Activated CD4-positive, CD25-positive, alpha-beta regulatory T cell treated with anti-CD3 and anti-CD28 coated beads, Interleukin-2, amount 50 U/mL, for 72 hours (primary cell): Measurements from ENCODE around the gene PFDN2.

Experiments
- DNase-seq: peaks from one replicate; pipeline ENCODE4 v3.0.0; 2021

The PFDN2 gene

DNA sequence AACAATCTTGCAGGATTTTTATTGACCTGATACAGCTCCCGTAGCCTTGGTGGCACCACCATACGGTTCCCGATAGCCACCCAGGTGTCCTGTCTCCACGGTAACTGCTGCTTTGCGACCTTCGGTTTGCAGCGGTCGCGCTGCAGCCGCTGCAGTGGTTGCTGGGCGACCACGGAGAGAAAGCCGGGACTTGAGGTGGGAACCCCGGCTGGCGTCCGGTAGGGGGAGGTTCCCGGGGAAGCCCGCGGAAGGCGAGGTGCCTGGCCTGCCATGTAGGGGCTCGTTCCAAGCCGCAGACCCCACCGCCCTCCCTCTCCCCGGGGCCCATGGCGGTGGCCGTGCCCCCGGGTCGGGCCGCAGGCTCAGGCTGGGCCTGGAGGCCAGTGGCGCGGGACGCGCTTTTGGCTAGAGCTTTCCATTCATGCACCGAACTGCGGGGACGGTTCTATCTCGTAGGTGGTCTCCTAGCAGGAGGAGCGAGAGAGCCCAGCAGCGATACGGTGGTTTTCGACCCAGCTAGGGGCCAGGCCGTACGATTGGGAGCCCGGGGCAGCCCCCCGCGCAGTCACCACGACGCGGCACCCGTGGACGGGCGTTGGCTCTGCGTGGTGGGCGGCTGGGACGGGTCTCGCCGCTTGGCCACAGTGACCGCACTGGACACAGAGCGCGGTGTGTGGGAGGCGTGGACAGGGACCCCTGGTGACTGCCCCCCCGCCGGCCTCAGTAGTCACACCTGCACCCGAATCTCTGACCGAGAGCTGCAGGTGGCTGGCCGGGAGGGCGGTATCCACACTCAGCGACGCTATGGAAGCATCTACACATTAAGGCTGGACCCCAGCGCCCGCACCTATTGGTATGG, 19.4 kb downstream of the PFDN2 start, which contains the start of gene KLHDC9:
KLHDC9 (plus strand) TSS at position 152 of the 859 bp plus-strand sequence; CDS start at position 327, 175 bp downstream.
- DNase-seq = peak; percentile 54

GRCh38 chr1:161096530-161096929, 21.3 kb downstream of the PFDN2 start:
- DNase-seq = no peak

DNA sequence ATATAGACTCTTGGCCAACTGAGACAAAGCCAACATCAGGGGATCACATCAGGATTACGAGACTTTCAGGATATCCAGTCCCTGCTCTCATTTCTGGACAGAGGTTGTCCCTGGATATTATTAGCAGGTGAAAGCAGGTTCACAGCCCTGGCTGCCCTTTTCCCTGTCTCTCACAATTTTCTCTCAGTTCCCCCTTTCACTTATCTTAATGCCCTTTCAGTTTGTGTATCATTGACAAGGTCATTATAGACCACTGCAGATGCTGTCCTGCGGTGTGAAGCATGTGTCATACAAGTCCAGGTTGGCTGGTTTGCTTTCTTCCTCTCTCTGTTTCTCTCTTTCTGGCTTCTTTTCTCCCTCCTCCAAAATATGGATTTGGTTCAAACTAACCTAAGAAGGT, 21.8 kb downstream of the PFDN2 start:
- DNase-seq = no peak

- DNase-seq = no peak
These were observed 22.6 kb downstream of the PFDN2 start for GRCh38 chr1:161095230-161095629.

GRCh38 chr1:161094481-161094880, 23.4 kb downstream of the PFDN2 start:
- no peak for DNase-seq

DNA sequence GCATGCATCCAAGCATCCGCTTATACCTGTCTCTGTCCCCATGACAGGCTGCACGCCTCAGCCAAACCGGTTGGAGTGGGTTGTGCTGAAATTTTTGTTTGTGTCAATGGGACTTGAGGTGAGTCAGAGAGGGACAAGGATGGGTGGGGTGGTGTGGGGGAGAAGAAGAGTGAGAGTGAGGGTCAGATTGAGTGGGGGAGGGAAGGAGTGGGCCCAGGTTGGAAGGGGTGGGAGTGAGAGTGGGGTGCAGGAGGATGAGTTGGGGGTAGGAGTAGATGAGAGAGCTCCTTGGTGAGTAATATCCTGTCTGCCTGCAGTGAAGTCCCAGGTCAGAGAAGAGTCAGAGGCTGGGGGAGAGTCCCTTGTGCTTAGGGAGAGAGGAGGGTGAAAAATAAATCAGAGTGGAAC, 25.2 kb downstream of the PFDN2 start:
- no peak for DNase-seq

GRCh38 chr1:161091796-161092507, 25.9 kb downstream of the PFDN2 start:
- no peak for DNase-seq

- DNase-seq = no peak
These were observed 26.7 kb downstream of the PFDN2 start for GRCh38 chr1:161091093-161091492.

DNA sequence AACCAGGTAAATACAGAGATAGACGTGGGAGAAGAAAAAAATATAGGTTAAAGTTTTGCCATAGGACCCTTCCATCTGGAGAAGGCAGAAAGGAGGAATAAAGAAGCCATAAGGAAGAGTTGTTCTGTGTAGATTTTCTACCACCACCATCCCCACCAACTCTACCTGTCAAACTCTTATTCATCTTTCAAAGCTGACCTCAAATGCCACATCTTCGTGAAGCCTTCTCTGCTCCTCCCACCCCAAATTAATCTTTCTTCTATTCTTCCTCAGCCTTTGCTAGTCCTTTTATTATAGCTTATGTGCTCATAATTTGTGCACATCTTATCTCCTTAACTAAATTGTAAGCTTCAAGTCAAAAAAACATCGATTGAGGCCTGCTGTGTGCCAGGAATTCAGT, 27.2 kb downstream of the PFDN2 start:
- DNase-seq = no peak

DNA sequence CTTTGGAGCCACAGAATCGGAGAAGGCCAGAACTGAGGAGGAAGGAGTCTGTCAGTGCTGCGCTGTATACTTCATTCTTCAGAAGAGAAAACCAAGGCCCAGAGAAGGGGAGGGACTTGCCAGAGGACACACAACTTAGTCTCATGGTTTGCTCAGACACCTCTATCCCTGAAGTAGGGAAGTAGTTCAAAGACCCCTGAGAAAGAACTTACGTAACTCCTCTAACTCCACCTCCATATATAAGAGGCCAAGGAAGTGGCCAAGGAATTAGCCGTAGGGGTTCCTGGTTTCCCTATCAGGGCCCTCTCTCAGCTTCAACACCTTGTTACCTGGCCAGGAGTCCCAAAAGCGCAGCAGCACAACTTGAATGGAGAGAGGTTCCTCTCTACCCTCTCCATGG, 27.9 kb downstream of the PFDN2 start:
- no peak for DNase-seq

GRCh38 chr1:161089251-161089924, 28.4 kb downstream of the PFDN2 start, which contains the start of gene NECTIN4:
TSS of gene NECTIN4 (minus strand) at chr1:161089558. CDS start at chr1:161089296, 262 bp downstream.
- no peak for DNase-seq

- DNase-seq = no peak
These were observed 29.2 kb downstream of the PFDN2 start for GRCh38 chr1:161088587-161089110.

- no peak for DNase-seq
These were observed 31.4 kb downstream of the PFDN2 start for GRCh38 chr1:161086457-161086856.

DNA sequence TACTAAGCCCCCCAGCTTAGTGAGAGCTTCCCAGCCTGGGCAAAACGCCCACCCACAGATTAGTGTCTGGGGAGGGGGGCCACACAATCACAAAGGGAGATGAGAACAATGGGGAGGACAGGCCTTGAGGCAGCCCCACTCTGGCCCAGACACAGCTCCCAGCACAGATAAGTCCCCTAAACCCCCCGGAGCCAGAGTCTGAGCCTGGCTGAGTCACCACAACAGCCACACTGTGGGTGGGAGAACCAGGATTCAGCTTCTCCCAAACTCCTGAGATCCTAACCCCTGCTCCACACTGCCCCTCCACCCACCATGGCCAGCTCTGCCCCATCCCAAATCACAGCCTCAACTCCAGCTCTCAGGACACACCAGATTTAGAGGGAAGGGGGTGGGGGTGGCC, 32.7 kb downstream of the PFDN2 start:
- DNase-seq = no peak

DNA sequence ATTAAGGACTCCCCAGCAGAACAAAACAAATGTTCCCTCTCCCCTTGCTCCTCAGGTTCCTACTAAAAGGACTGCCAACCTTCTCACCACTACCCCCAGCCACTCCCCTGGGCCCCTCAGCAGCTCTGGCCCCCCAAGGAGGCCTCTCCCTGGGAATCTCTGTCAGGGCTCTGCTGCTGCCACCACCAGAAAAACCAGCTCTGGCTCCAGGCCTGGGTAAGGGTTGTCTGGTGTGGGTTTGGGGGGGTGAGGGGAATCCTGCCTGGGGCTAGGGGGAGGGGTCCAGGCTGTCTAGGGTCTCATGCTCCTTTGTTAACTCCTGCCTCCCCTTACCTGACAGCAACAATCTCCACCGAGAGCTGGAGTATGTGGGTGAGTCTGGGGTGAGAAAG, 33.2 kb downstream of the PFDN2 start:
- DNase-seq = no peak

DNA sequence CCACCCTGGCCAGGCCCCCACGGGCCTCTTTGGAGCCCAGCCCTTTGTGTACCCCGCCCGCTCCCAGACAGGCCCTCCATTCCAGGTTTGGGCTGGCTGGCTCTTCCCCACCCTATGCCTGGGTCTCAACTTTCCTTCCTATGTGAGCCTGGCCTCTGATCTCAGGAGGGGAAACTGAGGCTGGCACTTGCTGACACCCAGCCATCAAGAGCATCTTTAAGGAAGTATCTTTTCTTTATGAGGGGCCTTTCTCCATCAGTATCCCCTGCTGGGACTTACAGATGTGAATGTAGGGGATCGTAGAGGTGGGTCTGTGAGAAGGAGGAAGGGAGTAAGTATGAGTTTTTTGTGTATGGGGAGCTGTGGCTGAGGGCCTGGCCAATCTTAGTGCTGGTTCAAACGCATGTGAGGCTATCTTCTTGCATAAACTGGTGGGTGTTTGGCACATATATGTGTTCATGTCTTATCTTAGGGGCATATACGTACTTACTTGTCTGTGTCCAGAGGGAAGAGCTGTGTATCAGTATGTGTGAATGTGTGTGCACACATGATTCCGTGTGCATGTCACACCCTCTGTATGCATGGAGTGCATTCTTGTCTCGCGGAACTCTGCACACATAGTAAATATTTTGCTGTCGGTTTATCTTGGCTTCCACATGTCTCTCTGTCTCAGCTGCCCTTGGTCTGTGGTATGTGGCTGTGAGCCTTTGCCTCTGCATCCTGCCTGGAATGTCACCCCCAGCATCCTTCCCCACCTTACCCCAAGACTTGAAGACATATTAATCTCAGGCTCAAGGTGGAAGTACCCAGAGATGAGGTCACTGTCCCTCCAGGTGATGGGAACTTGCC, 33.9 kb downstream of the PFDN2 start:
- DNase-seq = no peak

DNA sequence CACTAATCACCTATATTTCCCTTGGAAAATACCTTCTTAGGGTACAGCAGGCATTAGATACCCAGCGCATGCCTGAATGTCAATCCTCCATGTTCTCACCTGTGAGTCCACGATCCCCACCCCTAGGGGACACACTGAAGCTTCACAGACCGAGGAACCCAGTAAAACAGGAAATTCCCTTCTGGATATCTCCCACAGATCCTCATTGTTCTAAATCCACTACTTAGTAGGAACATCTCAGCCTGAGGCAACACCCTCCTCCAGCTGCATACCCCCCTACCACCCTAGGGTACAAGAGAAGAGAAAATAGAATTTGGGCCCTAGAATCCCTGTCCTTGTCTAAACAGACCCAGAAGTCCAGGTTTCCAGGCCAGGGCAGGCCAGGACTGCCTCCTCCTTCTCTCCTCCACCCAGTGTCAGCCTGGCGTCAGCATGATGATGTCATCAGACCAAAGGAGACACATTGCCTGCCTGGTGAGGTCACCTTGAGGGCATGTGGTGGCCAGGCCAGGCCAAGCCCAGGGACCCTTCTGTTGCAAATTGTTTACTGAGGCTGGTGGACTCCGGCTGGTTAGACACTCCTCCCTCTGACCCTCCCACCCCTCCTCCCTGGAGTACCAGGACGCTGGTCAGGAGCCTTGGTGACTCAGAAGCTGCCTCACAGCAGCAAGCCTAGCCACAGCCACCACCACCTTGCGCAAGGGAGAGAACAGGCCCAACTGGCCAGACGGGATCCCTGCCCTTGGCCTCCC, 34.7 kb downstream of the PFDN2 start:
- DNase-seq = no peak

- DNase-seq = no peak
These were observed 35.4 kb downstream of the PFDN2 start for GRCh38 chr1:161082483-161082882.

DNA sequence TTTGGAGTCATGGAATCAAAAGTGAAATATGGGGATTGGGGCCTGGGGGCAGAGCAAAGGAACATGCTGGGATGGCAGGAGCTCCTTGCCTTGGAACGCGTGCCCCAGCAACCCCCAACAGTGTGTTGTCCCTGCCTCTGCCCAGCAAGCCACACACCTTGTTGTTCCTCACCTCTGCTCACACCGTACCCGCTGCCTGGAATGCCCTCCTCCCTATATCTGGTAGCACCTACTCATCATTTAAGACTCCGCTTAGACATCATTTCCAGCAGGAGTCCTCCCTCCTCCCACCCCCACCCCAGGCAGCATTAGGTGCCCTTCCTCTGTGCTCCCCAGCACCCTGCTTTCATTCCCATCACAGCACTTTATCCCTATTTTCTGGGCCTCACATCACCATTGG, 36.3 kb downstream of the PFDN2 start:
- DNase-seq = no peak

GRCh38 chr1:161080441-161081405, 37.1 kb downstream of the PFDN2 start:
- DNase-seq = no peak
